ENCODE measurements around the gene NRROS. TPM values are rescaled to one million over a fixed set of nuclear protein-coding genes. Genes with fewer than 3 reads are reported as not detected.

NRROS gene
- polyA plus RNA-seq, 2 of the 4 experiments (the other 2 are of a cell fraction) = not detected

GRCh38 chr3:196694202-196694638 is 54.7 kb downstream of the NRROS start:
- no peak for FAIRE-seq

GRCh38 chr3:196694941-196695848 is 55.7 kb downstream of the NRROS start:
- FAIRE-seq (no peak), DNase-seq (ENCODE audit: low read depth in 1 of 2, low spot score in 1 of 2) (no peak), ATAC-seq (no peak)
- H3K4me1 ChIP-seq = no peaks in the 10 kb centered on the region
- 85% methylated on average over 15 of the region's 17 CpGs for WGBS (ENCODE audit: missing lambda C conversion rate)
- no peak overlapping the region for H3K4me2 ChIP-seq
- no peaks in the 10 kb centered on the region for H3K9me3 ChIP-seq
- TF ChIP-seq SREBF2 (IDR thresholded peaks at IDR 0.05) = no peak
- TF ChIP-seq FOXS1 (CRISPR knock-in tag; IDR thresholded peaks at IDR 0.05) = no peak
- no peak for TF ChIP-seq ZFP36 (IDR thresholded peaks at IDR 0.05; ENCODE audit: borderline replicate concordance, partially characterized antibody)
- TF ChIP-seq CBX2 (IDR thresholded peaks at IDR 0.05; ENCODE audit: borderline replicate concordance, low read depth) = no peak
- no peak for TF ChIP-seq TP53 (CRISPR knock-in tag; IDR thresholded peaks at IDR 0.05)
- ChIA-PET CTCF (no interaction called here), POLR2A (no interaction called here)
- H3K27ac ChIP-seq = no peak overlapping the region
- no peak overlapping the region for H3K4me3 ChIP-seq

More at GRCh38 chr3:196694202-196694638, 54.7 kb downstream of the NRROS start:
- ATAC-seq (no peak; a peak in 1 of 6 replicates), DNase-seq (ENCODE audit: low read depth in 1 of 2, low spot score in 1 of 2) (peak; percentile 19 to 22)
- no peak for TF ChIP-seq JUNB (IDR thresholded peaks at IDR 0.05)
- no peak for TF ChIP-seq HDAC2 (IDR thresholded peaks at IDR 0.05)
- no peak for TF ChIP-seq CHD4 (IDR thresholded peaks at IDR 0.05; ENCODE audit: borderline replicate concordance)
- no peak for TF ChIP-seq ATOH8 (CRISPR knock-in tag; IDR thresholded peaks at IDR 0.05; ENCODE audit: low read depth)
- no peak for TF ChIP-seq NFE2L2 (conservative IDR thresholded peaks at IDR 0.05; ENCODE audit: low read length)
- no peak for TF ChIP-seq ELK1 (IDR thresholded peaks at IDR 0.05; ENCODE audit: low read depth, low read length)
- TF ChIP-seq JUN (IDR thresholded peaks at IDR 0.05) = no peak
- no peak for TF ChIP-seq CBX8 (IDR thresholded peaks at IDR 0.05)
- TF ChIP-seq HMGXB4 (CRISPR knock-in tag; IDR thresholded peaks at IDR 0.05; ENCODE audit: borderline replicate concordance) = no peak
- no peak for TF ChIP-seq KDM1A (IDR thresholded peaks at IDR 0.05; ENCODE audit: low read depth)
- no peak for TF ChIP-seq ZNF302 (CRISPR knock-in tag; IDR thresholded peaks at IDR 0.05)
- TF ChIP-seq RNF2 (IDR thresholded peaks at IDR 0.05; ENCODE audit: borderline replicate concordance, low read depth) = no peak
- TF ChIP-seq FOSB (CRISPR knock-in tag; IDR thresholded peaks at IDR 0.05) = no peak
- Histone ChIP-seq H3K4me1 (no peaks in the 10 kb centered on the region), H3K4me3 (no peak overlapping the region), H3K9me3 (no peaks in the 10 kb centered on the region), H3K4me2 (no peak overlapping the region), H3K27ac (no peak overlapping the region)
- WGBS (ENCODE audit: missing lambda C conversion rate) = 4% methylated on average over 1 of the region's 1 CpG
- CTCF ChIA-PET = interaction anchor here (1.6 kb wide), 1 partner anchor 166 kb away, joined by 6 read pairs; no protein-coding TSS in a partner anchor
- POLR2A ChIA-PET = no interaction called here

GRCh38 chr3:196695849-196696226 is 56.3 kb downstream of the NRROS start:
- Histone ChIP-seq H3K4me3 (no peak overlapping the region), H3K9me3 (no peaks in the 10 kb centered on the region), H3K4me2 (no peak overlapping the region), H3K27ac (no peak overlapping the region), H3K4me1 (no peaks in the 10 kb centered on the region)
- FAIRE-seq = no peak
- no peak for DNase-seq (ENCODE audit: low read depth in 1 of 2, low spot score in 1 of 2)
- ChIA-PET CTCF (no interaction called here), POLR2A (no interaction called here)
- no peak for ATAC-seq
- WGBS (ENCODE audit: missing lambda C conversion rate) = 87% methylated on average over 5 of the region's 5 CpGs
- TF ChIP-seq RFX5 (IDR thresholded peaks at IDR 0.05) (no peak), HMGXB4 (CRISPR knock-in tag; IDR thresholded peaks at IDR 0.05; ENCODE audit: borderline replicate concordance) (no peak), ZNF302 (CRISPR knock-in tag; IDR thresholded peaks at IDR 0.05) (no peak), E2F6 (IDR thresholded peaks at IDR 0.05; ENCODE audit: borderline replicate concordance, low read depth) (no peak), JUNB (IDR thresholded peaks at IDR 0.05) (no peak), TP53 (CRISPR knock-in tag; IDR thresholded peaks at IDR 0.05) (no peak), BHLHE40 (IDR thresholded peaks at IDR 0.05; ENCODE audit: low read depth, low read length) (no peak), EHF (CRISPR knock-in tag; IDR thresholded peaks at IDR 0.05) (no peak), MYC (IDR thresholded peaks at IDR 0.05; ENCODE audit: borderline replicate concordance, low read length) (no peak), NR3C1 (IDR thresholded peaks at IDR 0.05) (no peak), CEBPB (IDR thresholded peaks at IDR 0.05) (no peak), FOSB (CRISPR knock-in tag; IDR thresholded peaks at IDR 0.05) (no peak), NFE2L2 (conservative IDR thresholded peaks at IDR 0.05; ENCODE audit: low read length) (no peak), RNF2 (IDR thresholded peaks at IDR 0.05; ENCODE audit: borderline replicate concordance, low read depth) (no peak), HOXA7 (CRISPR knock-in tag; IDR thresholded peaks at IDR 0.05) (no peak), TFCP2L1 (CRISPR knock-in tag; IDR thresholded peaks at IDR 0.05) (no peak), KDM5A (IDR thresholded peaks at IDR 0.05) (no peak)

Measured in A549 (cell line).